Astrocyte of the cerebellum (primary cell): ENCODE measurements around the gene TCP1.
"Not testable (repeated sequence)": the region's sequence is repeated elsewhere in the genome, so short reads cannot be mapped to it uniquely, and the experiment has no call there.

ENCODE experiments used
- DNase-seq: peaks from one replicate; pipeline ENCODE4 v3.0.0-alpha.2; 2011; ENCODE audit warnings: low read depth
- H3K4me3 ChIP-seq: 2 replicates; pipeline ENCODE4 v1.5.1; 2011; ENCODE audit warnings: mild to moderate bottlenecking, low read depth, low read length, moderate library complexity
- CTCF ChIP-seq: IDR thresholded peaks from 2 replicates; pipeline ENCODE4 v1.5.1; 2012; ENCODE audit warnings: low read length, low read depth, moderate library complexity, mild to moderate bottlenecking; ENCODE audit errors: missing control alignments
- in situ Hi-C: cut with HindIII; loops from 2 replicates; pipeline ENCODE4 v1.10.0; 2017; ENCODE audit warnings: low sequenced_read_pairs

TCP1 gene

GRCh38 chr6:159826004-159826403, 36.6 kb upstream of the TCP1 start:
- in situ Hi-C loops, result no loop called here
- H3K4me3 ChIP-seq, result no peak overlapping the region
- no peak for DNase-seq
- TF ChIP-seq CTCF, result no peak

- in situ Hi-C loops, H3K4me3 ChIP-seq, DNase-seq: not testable (repeated sequence)
Observed at GRCh38 chr6:159824690-159825089, 35.3 kb upstream of the TCP1 start.

DNA sequence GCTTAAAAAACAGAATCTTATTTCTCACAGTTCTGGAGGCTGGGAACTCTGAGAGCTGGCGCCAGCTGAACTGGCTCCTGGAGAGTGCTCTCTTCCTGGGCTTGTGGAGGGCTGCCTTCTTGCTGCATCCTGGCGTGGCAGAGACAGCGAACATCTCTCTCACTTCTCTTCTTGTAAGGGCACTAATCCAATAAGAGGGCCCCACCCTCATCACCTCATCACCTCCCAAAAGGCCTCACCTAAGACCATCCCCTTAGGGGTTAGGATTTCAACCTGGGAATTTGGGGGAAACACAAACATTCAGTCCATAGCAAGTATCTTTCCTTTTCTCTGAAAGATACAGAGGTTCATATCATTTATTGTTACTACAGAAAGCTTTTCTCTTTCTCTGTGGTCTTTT, 34.6 kb upstream of the TCP1 start:
- in situ Hi-C loops, result no loop called here
- TF ChIP-seq CTCF, result no peak
- H3K4me3 ChIP-seq, result no peak overlapping the region
- no peak for DNase-seq

DNA sequence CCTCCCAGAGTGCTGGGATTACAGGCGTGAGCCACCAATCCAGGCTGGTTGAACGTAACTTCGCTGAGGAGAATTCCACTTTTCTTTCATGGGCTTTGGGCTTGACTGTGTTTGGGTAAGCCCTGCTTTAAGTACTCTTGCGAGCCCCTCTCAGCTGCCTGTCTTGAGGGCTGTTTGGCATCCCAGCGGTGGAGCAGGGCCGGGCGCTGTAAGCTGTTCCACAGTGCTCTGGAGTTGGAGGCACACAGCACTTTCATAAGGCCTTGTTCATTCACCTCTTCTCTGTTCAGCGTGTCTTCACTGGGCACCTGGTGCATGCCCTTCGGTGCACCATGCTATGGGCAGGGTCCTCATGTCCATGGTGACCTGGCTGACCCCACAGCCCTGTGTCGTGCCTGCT, 32.3 kb upstream of the TCP1 start:
- TF ChIP-seq CTCF, result no peak
- no peak overlapping the region for H3K4me3 ChIP-seq
- in situ Hi-C loops, result no loop called here
- no peak for DNase-seq

- H3K4me3 ChIP-seq, result no peak overlapping the region
- in situ Hi-C loops, result no loop called here
- TF ChIP-seq CTCF, result no peak
- no peak for DNase-seq
Observed at GRCh38 chr6:159821122-159821521, 31.7 kb upstream of the TCP1 start.

GRCh38 chr6:159819932-159820640, 30.7 kb upstream of the TCP1 start:
- no peak for DNase-seq
- no peak overlapping the region for H3K4me3 ChIP-seq
- no peak for TF ChIP-seq CTCF
- in situ Hi-C loops, result no loop called here

DNA sequence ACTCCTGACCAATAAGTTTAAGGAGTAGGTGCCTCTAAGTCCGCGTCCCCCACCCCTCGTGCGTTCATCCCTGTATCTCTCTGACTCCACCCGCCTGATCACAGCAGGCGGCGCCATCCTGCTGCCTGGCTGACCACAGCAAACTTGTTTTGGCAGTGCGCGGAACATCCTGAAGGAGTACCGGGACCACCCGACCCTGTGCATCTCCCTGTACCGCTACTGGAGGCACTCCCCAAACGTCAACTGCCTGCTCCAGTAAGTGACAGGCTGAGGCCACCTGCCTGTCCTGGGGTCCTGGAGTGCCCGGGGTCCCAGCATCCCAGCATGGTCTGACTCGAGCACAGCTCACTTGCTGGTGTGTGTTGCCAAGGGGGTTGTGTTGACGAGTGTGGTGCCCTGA, 29.7 kb upstream of the TCP1 start:
- no peak for TF ChIP-seq CTCF
- no peak overlapping the region for H3K4me3 ChIP-seq
- in situ Hi-C loops, result no loop called here
- no peak for DNase-seq
